Measurements from ENCODE around the gene GRM8.

GRM8 gene

GRCh38 chr7:126450269-126450671, 802.5 kb downstream of the GRM8 start:
- FAIRE-seq: no peak
- no peak for DNase-seq (ENCODE audit: low spot score)

- no peak for FAIRE-seq
Measured at GRCh38 chr7:126449611-126450268, 803.0 kb downstream of the GRM8 start.

GRCh38 chr7:126447984-126448383, 804.8 kb downstream of the GRM8 start:
- no peak for FAIRE-seq

More at GRCh38 chr7:126449611-126450268, 803.0 kb downstream of the GRM8 start:
- no peak for DNase-seq (ENCODE audit: low spot score)

GRCh38 chr7:126445991-126446390, 806.8 kb downstream of the GRM8 start:
- FAIRE-seq (no peak), DNase-seq (ENCODE audit: low spot score) (no peak)

More at GRCh38 chr7:126447984-126448383, 804.8 kb downstream of the GRM8 start:
- DNase-seq (ENCODE audit: low spot score): no peak

GRCh38 chr7:126443951-126444350, 808.8 kb downstream of the GRM8 start:
- FAIRE-seq (no peak), DNase-seq (ENCODE audit: low spot score) (peak; percentile 5)

GRCh38 chr7:126442908-126443307, 809.8 kb downstream of the GRM8 start:
- no peak for FAIRE-seq
- no peak for DNase-seq (ENCODE audit: low spot score)

- DNase-seq (ENCODE audit: low spot score) (no peak), FAIRE-seq (no peak)
Measured at GRCh38 chr7:126441745-126442144, 811.0 kb downstream of the GRM8 start.

- FAIRE-seq (no peak), DNase-seq (ENCODE audit: low spot score) (no peak)
Measured at GRCh38 chr7:126440542-126440941, 812.2 kb downstream of the GRM8 start.

- no peak for DNase-seq (ENCODE audit: low spot score)
- no peak for FAIRE-seq
Measured at GRCh38 chr7:126436213-126436868, 816.4 kb downstream of the GRM8 start.

GRCh38 chr7:126426652-126427051, 826.1 kb downstream of the GRM8 start:
- no peak for FAIRE-seq
- DNase-seq (ENCODE audit: low spot score): no peak

GRCh38 chr7:126424985-126425384, 827.8 kb downstream of the GRM8 start:
- FAIRE-seq (no peak), DNase-seq (ENCODE audit: low spot score) (no peak)

- DNase-seq (ENCODE audit: low spot score) (no peak), FAIRE-seq (no peak)
Measured at GRCh38 chr7:126419047-126419446, 833.7 kb downstream of the GRM8 start.

GRCh38 chr7:126411821-126412383, 840.8 kb downstream of the GRM8 start:
- FAIRE-seq (no peak), DNase-seq (ENCODE audit: low spot score) (no peak)

- FAIRE-seq: no peak
- DNase-seq (ENCODE audit: low spot score): peak; percentile 3
Measured at GRCh38 chr7:126411032-126411820, 841.5 kb downstream of the GRM8 start.

- FAIRE-seq (no peak), DNase-seq (ENCODE audit: low spot score) (no peak)
Measured at GRCh38 chr7:126403040-126403439, 849.7 kb downstream of the GRM8 start.

GRCh38 chr7:126401918-126402317, 850.8 kb downstream of the GRM8 start:
- no peak for FAIRE-seq
- no peak for DNase-seq (ENCODE audit: low spot score)

GRCh38 chr7:126398851-126399529, 853.8 kb downstream of the GRM8 start:
- no peak for FAIRE-seq

GRCh38 chr7:126398285-126398684, 854.5 kb downstream of the GRM8 start:
- no peak for FAIRE-seq

More at GRCh38 chr7:126398851-126399529, 853.8 kb downstream of the GRM8 start:
- DNase-seq (ENCODE audit: low spot score): no peak

GRCh38 chr7:126394406-126394805, 858.3 kb downstream of the GRM8 start:
- FAIRE-seq (no peak), DNase-seq (ENCODE audit: low spot score) (no peak)

More at GRCh38 chr7:126398285-126398684, 854.5 kb downstream of the GRM8 start:
- DNase-seq (ENCODE audit: low spot score): peak; percentile 1

Data from urothelium cell line (cell line).